Glutamatergic neuron (in vitro differentiated cells): ENCODE data around the gene R3HDM4. TPM values are rescaled to one million over a fixed set of nuclear protein-coding genes. Genes with fewer than 3 reads are reported as not detected.
A peak's percentile ranks its signal among the peaks of the same experiment; 100 is the strongest.

ENCODE experiments used
- DNase-seq: peaks from one replicate; pipeline ENCODE4 v3.0.0; 2022
- H3K27ac Mint-ChIP-seq: one replicate; pipeline ENCODE4 v1.8.0; 2020; ENCODE audit warnings: mild to moderate bottlenecking, mixed read lengths, inconsistent platforms; ENCODE audit not compliant: unreplicated experiment
- H3K27me3 Mint-ChIP-seq: one replicate; pipeline ENCODE4 v1.8.0; 2020; ENCODE audit warnings: mild to moderate bottlenecking, moderate library complexity, mixed read lengths, inconsistent platforms; ENCODE audit not compliant: unreplicated experiment
- H3K36me3 Mint-ChIP-seq: one replicate; pipeline ENCODE4 v1.8.0; 2020; ENCODE audit warnings: mild to moderate bottlenecking, mixed read lengths, inconsistent platforms; ENCODE audit not compliant: unreplicated experiment
- H3K4me1 Mint-ChIP-seq: one replicate; pipeline ENCODE4 v1.8.0; 2020; ENCODE audit warnings: mild to moderate bottlenecking, low read depth, mixed read lengths, inconsistent platforms; ENCODE audit not compliant: unreplicated experiment
- H3K4me3 Mint-ChIP-seq: one replicate; pipeline ENCODE4 v1.8.0; 2020; ENCODE audit warnings: mild to moderate bottlenecking, mixed read lengths, inconsistent platforms; ENCODE audit not compliant: unreplicated experiment
- H3K9me3 Mint-ChIP-seq: one replicate; pipeline ENCODE4 v1.8.0; 2020; ENCODE audit warnings: mild to moderate bottlenecking, moderate library complexity, mixed read lengths, inconsistent platforms; ENCODE audit not compliant: unreplicated experiment
- CTCF ChIP-seq: fragments of 200-600 bp; sonication (generic); IDR thresholded peaks from one replicate; pipeline ENCODE4 v1.5.0; 2021; ENCODE audit not compliant: partially characterized antibody, unreplicated experiment
- total RNA-seq: library from RNA; stranded (reverse); fragmentation: NEBNext Ultra II Directional; extraction: Animal tissue kit (Norgen Biotek cat#: 25700); gene quantifications from one replicate; pipeline ENCODE4 v1.2.1, GENCODE V29; 2021; ENCODE audit not compliant: unreplicated experiment

Gene R3HDM4
- total RNA-seq, 1 donor from 2014 or later, result 61.9 TPM

DNA sequence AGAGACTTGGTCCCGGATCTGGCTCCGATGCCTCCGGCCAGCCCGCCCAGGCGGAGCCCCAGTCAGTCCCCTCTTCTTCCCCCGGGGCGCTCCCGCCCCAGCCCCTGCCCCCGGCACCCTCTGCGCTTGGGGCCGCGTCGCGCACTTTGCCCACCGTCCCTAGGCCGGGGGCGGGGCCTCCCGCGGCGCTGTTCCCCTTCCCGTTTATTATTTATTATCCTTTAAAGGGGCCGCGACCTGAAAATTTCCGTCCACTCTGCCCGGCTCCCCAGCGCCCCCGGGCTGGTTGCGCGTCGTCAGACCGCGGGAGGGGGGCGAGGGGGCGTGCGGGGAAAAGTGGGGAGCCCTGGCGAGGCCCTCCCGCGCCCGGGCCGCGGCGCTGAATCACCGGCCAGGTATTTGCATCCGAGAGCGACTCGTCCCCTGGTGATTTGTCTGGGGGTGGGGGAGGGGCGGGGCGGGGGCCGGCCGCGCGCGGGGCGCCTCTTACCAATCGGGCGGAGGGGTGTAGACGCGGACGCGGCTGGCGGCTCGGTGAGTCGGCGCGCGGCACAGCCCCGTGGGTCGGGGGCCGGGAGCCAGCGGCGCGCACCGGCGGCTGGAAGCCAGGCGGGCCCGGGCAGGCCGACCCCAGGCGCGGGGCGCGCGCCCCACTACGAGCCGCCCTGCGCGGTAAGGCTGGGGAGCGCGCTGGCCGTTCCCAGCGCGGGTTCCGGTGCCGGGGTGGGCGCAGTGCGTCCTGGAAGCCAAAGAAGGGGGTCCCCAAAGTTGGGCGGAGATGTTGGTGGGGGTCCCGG, 12.7 kb upstream of the R3HDM4 start, which contains the start of gene ARID3A:
Gene ARID3A, plus strand, starts transcription at position 510 of the 797 bp plus-strand sequence. CDS start 3,494 bp downstream, outside the sequence.
- peaks cover 10% of the 10 kb centered on the region for H3K27me3 Mint-ChIP-seq
- DNase-seq, result peak; percentile 86
- H3K27ac Mint-ChIP-seq, result peak within 1 kb of the TSS; percentile 83
- H3K9me3 Mint-ChIP-seq, result peaks cover 8% of the 10 kb centered on the region
- no peaks in the 10 kb centered on the region for H3K36me3 Mint-ChIP-seq
- peak within 1 kb of the TSS; percentile 88 for H3K4me3 Mint-ChIP-seq
- peaks cover 5% of the 10 kb centered on the region for H3K4me1 Mint-ChIP-seq
- no peak for TF ChIP-seq CTCF

- no peak for DNase-seq
- H3K27ac Mint-ChIP-seq, result no peak overlapping the region
- no peaks in the 10 kb centered on the region for H3K36me3 Mint-ChIP-seq
- H3K27me3 Mint-ChIP-seq, result peaks cover 11% of the 10 kb centered on the region
- TF ChIP-seq CTCF, result no peak
- peaks cover 5% of the 10 kb centered on the region for H3K4me1 Mint-ChIP-seq
- H3K4me3 Mint-ChIP-seq, result peak overlapping the region; percentile 73
- peaks cover 8% of the 10 kb centered on the region for H3K9me3 Mint-ChIP-seq
These were observed 12.1 kb upstream of the R3HDM4 start for GRCh38 chr19:925087-925525.

DNA sequence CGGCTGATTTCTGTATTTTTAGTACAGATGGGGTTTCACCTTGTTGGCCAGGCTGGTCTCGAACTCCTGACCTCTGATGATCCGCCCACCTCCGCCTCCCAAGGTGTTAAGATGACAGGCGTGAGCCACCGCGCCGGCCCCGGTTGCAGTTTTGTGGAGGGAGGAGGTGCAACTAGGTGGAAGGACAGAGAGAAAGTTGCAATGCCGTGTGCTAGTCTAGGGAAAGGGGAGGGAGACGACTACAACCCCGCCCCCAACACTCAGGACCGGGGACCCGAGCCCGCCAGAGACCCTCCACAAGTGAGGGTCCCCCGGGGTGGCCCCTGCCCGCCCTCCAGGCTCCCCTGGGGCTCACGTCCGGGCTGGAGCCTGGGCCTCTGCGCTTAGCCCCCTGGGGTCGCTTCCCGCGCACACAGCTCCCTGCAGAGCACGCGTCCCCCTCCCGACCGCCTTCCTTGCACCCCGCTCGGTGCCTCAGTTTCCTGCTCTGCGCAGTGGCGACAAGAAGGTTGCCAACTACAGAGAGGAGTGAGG, 11.6 kb upstream of the R3HDM4 start:
- Mint-ChIP-seq H3K27ac (no peak overlapping the region), H3K27me3 (peaks cover 11% of the 10 kb centered on the region), H3K36me3 (no peaks in the 10 kb centered on the region), H3K4me3 (peak overlapping the region; percentile 73), H3K4me1 (peaks cover 5% of the 10 kb centered on the region), H3K9me3 (peaks cover 8% of the 10 kb centered on the region)
- TF ChIP-seq CTCF, result no peak
- DNase-seq, result no peak

GRCh38 chr19:920051-920864, 7.2 kb upstream of the R3HDM4 start:
- Mint-ChIP-seq H3K27me3 (peaks cover 11% of the 10 kb centered on the region), H3K4me3 (peak overlapping the region; percentile 52)

More at GRCh38 chr19:920051-920864, 7.2 kb upstream of the R3HDM4 start:
- TF ChIP-seq CTCF, result no peak
- no peak for DNase-seq
- Mint-ChIP-seq H3K27ac (no peak overlapping the region), H3K9me3 (peaks cover 6% of the 10 kb centered on the region), H3K4me1 (peaks cover 5% of the 10 kb centered on the region), H3K36me3 (no peaks in the 10 kb centered on the region)
